Measurements from ENCODE around the gene INTS11.

GRCh38 chr1:1274931-1275431 lies 49.5 kb downstream of the INTS11 start:
- TF ChIP-seq TCF12 (IDR thresholded peaks at IDR 0.05; ENCODE audit: low read depth), result no peak
- TF ChIP-seq TAF1 (IDR thresholded peaks at IDR 0.05; ENCODE audit: low read depth), result no peak
- TF ChIP-seq EP300 (IDR thresholded peaks at IDR 0.05; ENCODE audit: borderline replicate concordance), result no peak
- no peak for TF ChIP-seq CEBPB (IDR thresholded peaks at IDR 0.05)
- no peak for TF ChIP-seq TEAD4 (IDR thresholded peaks at IDR 0.05)
- TF ChIP-seq, protein P1, sequence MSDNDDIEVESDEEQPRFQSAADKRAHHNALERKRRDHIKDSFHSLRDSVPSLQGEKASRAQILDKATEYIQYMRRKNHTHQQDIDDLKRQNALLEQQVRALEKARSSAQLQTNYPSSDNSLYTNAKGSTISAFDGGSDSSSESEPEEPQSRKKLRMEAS (IDR thresholded peaks at IDR 0.05), result no peak
- no peak for TF ChIP-seq REST (IDR thresholded peaks at IDR 0.05; ENCODE audit: low read depth)
- no peak for TF ChIP-seq FOXM1 (IDR thresholded peaks at IDR 0.05; ENCODE audit: borderline replicate concordance, low read depth)
